ENCODE data around the gene RAMP3. TPM values are rescaled to one million over a fixed set of nuclear protein-coding genes. Genes with fewer than 3 reads are reported as not detected.

The RAMP3 gene
- total RNA-seq, 1 donor from 2014 or later = not detected

- Histone ChIP-seq H3K9ac (ENCODE audit: low read length) (no peak overlapping the region), H3K4me1 (ENCODE audit: insufficient read depth, low read length) (no peaks in the 10 kb centered on the region), H4K20me1 (ENCODE audit: insufficient read depth, low read length) (no peaks in the 10 kb centered on the region), H3K27ac (ENCODE audit: low read depth, low read length) (no peak overlapping the region), H3K9me3 (ENCODE audit: insufficient read depth, low read depth, low read length) (no peaks in the 10 kb centered on the region), H3K27me3 (ENCODE audit: insufficient read depth, low read length) (peaks cover 5% of the 10 kb centered on the region), H3K79me2 (ENCODE audit: insufficient read depth, low read length) (no peaks in the 10 kb centered on the region), H3K36me3 (ENCODE audit: insufficient read depth, low read length) (no peaks in the 10 kb centered on the region), H3K4me3 (ENCODE audit: insufficient read depth, low read depth, low read length) (no peak overlapping the region), H3K4me2 (ENCODE audit: low read length) (no peak overlapping the region), H2AFZ (ENCODE audit: low read depth, low read length) (no peak overlapping the region)
- Mint-ChIP-seq H3K4me3 (ENCODE audit: unreplicated experiment) (no peak overlapping the region), H3K27me3 (ENCODE audit: low read depth, unreplicated experiment) (peaks cover 44% of the 10 kb centered on the region), H3K27ac (ENCODE audit: unreplicated experiment) (no peak overlapping the region), H3K9me3 (ENCODE audit: unreplicated experiment) (peaks cover 3% of the 10 kb centered on the region), H3K36me3 (ENCODE audit: low read depth, unreplicated experiment) (no peaks in the 10 kb centered on the region), H3K4me1 (ENCODE audit: low read depth, unreplicated experiment) (no peaks in the 10 kb centered on the region)
- FAIRE-seq (no peak), DNase-seq (ENCODE audit: low read depth) (no peak)
- TF ChIP-seq EZH2 (IDR thresholded peaks at IDR 0.05; ENCODE audit: insufficient read depth, low read length) = no peak
- TF ChIP-seq CTCF (IDR thresholded peaks at IDR 0.05; ENCODE audit: insufficient read depth, low read depth, low read length) = no peak
Observed at GRCh38 chr7:45174328-45174610, 16.7 kb downstream of the RAMP3 start.

GRCh38 chr7:45174966-45175765 lies 17.6 kb downstream of the RAMP3 start:
- TF ChIP-seq EZH2 (IDR thresholded peaks at IDR 0.05; ENCODE audit: insufficient read depth, low read length) (no peak), CTCF (IDR thresholded peaks at IDR 0.05; ENCODE audit: insufficient read depth, low read depth, low read length) (no peak)
- FAIRE-seq (no peak), DNase-seq (ENCODE audit: low read depth) (no peak)
- no peaks in the 10 kb centered on the region for H3K36me3 ChIP-seq (ENCODE audit: insufficient read depth, low read length)
- no peak overlapping the region for H3K27ac Mint-ChIP-seq (ENCODE audit: unreplicated experiment)
- H3K4me1 Mint-ChIP-seq (ENCODE audit: low read depth, unreplicated experiment) = no peaks in the 10 kb centered on the region
- no peak overlapping the region for H3K27ac ChIP-seq (ENCODE audit: low read depth, low read length)
- H3K27me3 Mint-ChIP-seq (ENCODE audit: low read depth, unreplicated experiment) = peaks cover 51% of the 10 kb centered on the region
- peaks cover 5% of the 10 kb centered on the region for H3K27me3 ChIP-seq (ENCODE audit: insufficient read depth, low read length)
- H3K79me2 ChIP-seq (ENCODE audit: insufficient read depth, low read length) = no peaks in the 10 kb centered on the region
- H3K4me3 ChIP-seq (ENCODE audit: insufficient read depth, low read depth, low read length) = no peak overlapping the region
- H3K4me3 Mint-ChIP-seq (ENCODE audit: unreplicated experiment) = no peak overlapping the region
- peaks cover 4% of the 10 kb centered on the region for H3K9me3 Mint-ChIP-seq (ENCODE audit: unreplicated experiment)
- no peak overlapping the region for H3K4me2 ChIP-seq (ENCODE audit: low read length)
- no peaks in the 10 kb centered on the region for H3K9me3 ChIP-seq (ENCODE audit: insufficient read depth, low read depth, low read length)
- no peak overlapping the region for H3K9ac ChIP-seq (ENCODE audit: low read length)
- H3K36me3 Mint-ChIP-seq (ENCODE audit: low read depth, unreplicated experiment) = no peaks in the 10 kb centered on the region
- H2AFZ ChIP-seq (ENCODE audit: low read depth, low read length) = no peak overlapping the region
- no peaks in the 10 kb centered on the region for H4K20me1 ChIP-seq (ENCODE audit: insufficient read depth, low read length)
- H3K4me1 ChIP-seq (ENCODE audit: insufficient read depth, low read length) = no peaks in the 10 kb centered on the region

GRCh38 chr7:45176091-45176490 lies 18.5 kb downstream of the RAMP3 start:
- FAIRE-seq (no peak), DNase-seq (ENCODE audit: low read depth) (no peak)
- Mint-ChIP-seq H3K36me3 (ENCODE audit: low read depth, unreplicated experiment) (no peaks in the 10 kb centered on the region), H3K9me3 (ENCODE audit: unreplicated experiment) (peaks cover 4% of the 10 kb centered on the region), H3K4me3 (ENCODE audit: unreplicated experiment) (no peak overlapping the region), H3K27me3 (ENCODE audit: low read depth, unreplicated experiment) (peaks cover 58% of the 10 kb centered on the region), H3K4me1 (ENCODE audit: low read depth, unreplicated experiment) (no peaks in the 10 kb centered on the region), H3K27ac (ENCODE audit: unreplicated experiment) (no peak overlapping the region)
- no peak overlapping the region for H3K4me2 ChIP-seq (ENCODE audit: low read length)
- TF ChIP-seq EZH2 (IDR thresholded peaks at IDR 0.05; ENCODE audit: insufficient read depth, low read length) = no peak
- no peak for TF ChIP-seq CTCF (IDR thresholded peaks at IDR 0.05; ENCODE audit: insufficient read depth, low read depth, low read length)
- H3K9me3 ChIP-seq (ENCODE audit: insufficient read depth, low read depth, low read length) = no peaks in the 10 kb centered on the region
- H3K79me2 ChIP-seq (ENCODE audit: insufficient read depth, low read length) = no peaks in the 10 kb centered on the region
- H4K20me1 ChIP-seq (ENCODE audit: insufficient read depth, low read length) = no peaks in the 10 kb centered on the region
- no peak overlapping the region for H3K4me3 ChIP-seq (ENCODE audit: insufficient read depth, low read depth, low read length)
- no peak overlapping the region for H3K27ac ChIP-seq (ENCODE audit: low read depth, low read length)
- no peak overlapping the region for H3K9ac ChIP-seq (ENCODE audit: low read length)
- no peaks in the 10 kb centered on the region for H3K4me1 ChIP-seq (ENCODE audit: insufficient read depth, low read length)
- H3K27me3 ChIP-seq (ENCODE audit: insufficient read depth, low read length) = peaks cover 5% of the 10 kb centered on the region
- no peaks in the 10 kb centered on the region for H3K36me3 ChIP-seq (ENCODE audit: insufficient read depth, low read length)
- H2AFZ ChIP-seq (ENCODE audit: low read depth, low read length) = no peak overlapping the region

Data from astrocyte (in vitro differentiated cells and primary cell).